ENCODE measurements around the gene EPOP.

The EPOP gene

DNA sequence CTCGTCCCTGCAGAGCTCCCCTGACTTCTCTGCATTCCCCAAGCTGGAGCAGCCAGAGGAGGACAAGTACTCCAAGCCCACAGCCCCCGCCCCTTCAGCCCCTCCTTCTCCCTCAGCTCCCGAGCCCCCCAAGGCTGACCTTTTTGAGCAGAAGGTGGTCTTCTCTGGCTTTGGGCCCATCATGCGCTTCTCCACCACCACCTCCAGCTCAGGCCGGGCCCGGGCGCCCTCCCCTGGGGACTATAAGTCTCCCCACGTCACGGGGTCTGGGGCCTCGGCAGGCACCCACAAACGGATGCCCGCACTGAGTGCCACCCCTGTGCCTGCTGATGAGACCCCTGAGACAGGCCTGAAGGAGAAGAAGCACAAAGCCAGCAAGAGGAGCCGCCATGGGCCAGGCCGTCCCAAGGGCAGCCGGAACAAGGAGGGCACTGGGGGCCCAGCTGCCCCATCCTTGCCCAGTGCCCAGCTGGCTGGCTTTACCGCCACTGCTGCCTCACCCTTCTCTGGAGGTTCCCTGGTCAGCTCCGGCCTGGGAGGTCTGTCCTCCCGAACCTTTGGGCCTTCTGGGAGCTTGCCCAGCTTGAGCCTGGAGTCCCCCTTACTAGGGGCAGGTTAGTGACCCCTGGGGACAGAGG, 41.7 kb upstream of the EPOP start:
- no peak for DNase-seq (ENCODE audit: low read depth)
- TF ChIP-seq CTCF (IDR thresholded peaks at IDR 0.05; ENCODE audit: low read length, missing control alignments): no peak
- no peak overlapping the region for H3K4me3 ChIP-seq (replicated peaks; ENCODE audit: low read depth, low read length)

DNA sequence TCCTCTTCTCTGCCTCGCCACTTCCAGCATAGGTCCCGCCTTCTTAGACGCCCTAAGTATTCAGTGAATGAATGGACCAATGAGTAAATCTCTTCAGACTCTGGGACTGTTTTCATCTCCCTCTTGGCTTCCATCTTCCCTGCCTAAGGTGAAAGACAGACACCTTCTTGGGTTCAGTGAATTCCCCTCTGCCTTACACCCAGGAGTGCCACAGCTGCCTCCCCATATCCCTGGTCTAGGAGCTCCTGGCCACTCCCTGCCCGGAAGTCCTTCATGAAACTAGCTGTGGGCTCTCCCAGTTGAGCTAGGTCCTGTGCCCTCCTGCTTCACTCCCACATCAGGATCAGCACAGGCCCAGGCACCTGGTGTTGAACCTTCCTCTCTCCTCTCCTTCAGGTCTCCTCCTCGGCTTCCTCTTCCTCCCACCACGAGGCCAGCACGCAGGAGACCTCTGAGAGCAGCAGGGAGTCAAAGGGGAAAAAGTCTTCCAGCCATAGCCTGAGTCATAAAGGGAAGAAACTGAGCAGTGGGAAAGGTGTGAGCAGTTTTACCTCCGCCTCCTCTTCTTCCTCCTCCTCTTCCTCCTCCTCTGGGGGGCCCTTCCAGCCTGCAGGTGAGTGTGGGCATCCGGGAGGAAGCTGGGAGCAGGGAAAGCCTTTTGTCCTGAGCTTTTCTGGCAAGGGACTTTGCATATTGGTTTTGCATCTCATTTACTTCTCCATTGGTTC, 40.6 kb upstream of the EPOP start:
- no peak for TF ChIP-seq CTCF (IDR thresholded peaks at IDR 0.05; ENCODE audit: low read length, missing control alignments)
- H3K4me3 ChIP-seq (replicated peaks; ENCODE audit: low read depth, low read length): no peak overlapping the region
- no peak for DNase-seq (ENCODE audit: low read depth)

GRCh38 chr17:38713456-38714075, 38.8 kb upstream of the EPOP start:
- no peak for DNase-seq (ENCODE audit: low read depth)
- no peak overlapping the region for H3K4me3 ChIP-seq (replicated peaks; ENCODE audit: low read depth, low read length)
- TF ChIP-seq CTCF (IDR thresholded peaks at IDR 0.05; ENCODE audit: low read length, missing control alignments): no peak

- no peak overlapping the region for H3K4me3 ChIP-seq (replicated peaks; ENCODE audit: low read depth, low read length)
- TF ChIP-seq CTCF (IDR thresholded peaks at IDR 0.05; ENCODE audit: low read length, missing control alignments): no peak
- DNase-seq (ENCODE audit: low read depth): no peak
Measured at GRCh38 chr17:38712593-38712992, 37.8 kb upstream of the EPOP start.

- DNase-seq (ENCODE audit: low read depth): no peak
- TF ChIP-seq CTCF (IDR thresholded peaks at IDR 0.05; ENCODE audit: low read length, missing control alignments): no peak
- no peak overlapping the region for H3K4me3 ChIP-seq (replicated peaks; ENCODE audit: low read depth, low read length)
Measured at GRCh38 chr17:38711792-38712571, 37.2 kb upstream of the EPOP start.

DNA sequence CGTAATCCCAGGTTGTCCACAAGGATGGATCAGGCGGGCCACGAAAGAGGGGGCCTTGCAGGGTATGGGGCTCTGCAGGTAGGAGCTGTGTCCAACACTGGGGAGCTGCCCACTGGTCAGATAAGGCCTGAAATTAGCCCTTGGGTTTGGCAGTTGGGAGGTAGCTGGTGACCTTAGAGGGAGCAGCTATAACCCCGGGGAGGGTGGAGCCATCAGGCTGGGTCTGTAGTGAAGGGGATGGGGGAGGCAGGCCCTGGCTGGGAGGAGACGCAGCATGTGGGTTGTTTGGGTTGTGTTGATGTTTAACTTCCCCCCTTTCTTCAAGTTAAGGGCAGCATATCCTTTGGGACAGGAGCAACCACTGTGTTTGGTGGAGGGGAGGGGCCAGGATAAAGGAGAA, 36.2 kb upstream of the EPOP start:
- TF ChIP-seq CTCF (IDR thresholded peaks at IDR 0.05; ENCODE audit: low read length, missing control alignments): no peak
- no peak overlapping the region for H3K4me3 ChIP-seq (replicated peaks; ENCODE audit: low read depth, low read length)
- DNase-seq (ENCODE audit: low read depth): no peak
